HG03045 (cell line): ENCODE data around the gene TCF7L1.
"Not testable (repeated sequence)": the region's sequence is repeated elsewhere in the genome, so short reads cannot be mapped to it uniquely, and the experiment has no call there.

Experiments used
- ATAC-seq: cut with Tn5 transposase; IDR thresholded peaks from one replicate; pipeline ENCODE4 v1.9.1; 2021; ENCODE audit warnings: mild to moderate bottlenecking, moderate library complexity; ENCODE audit not compliant: unreplicated experiment

TCF7L1 gene

DNA sequence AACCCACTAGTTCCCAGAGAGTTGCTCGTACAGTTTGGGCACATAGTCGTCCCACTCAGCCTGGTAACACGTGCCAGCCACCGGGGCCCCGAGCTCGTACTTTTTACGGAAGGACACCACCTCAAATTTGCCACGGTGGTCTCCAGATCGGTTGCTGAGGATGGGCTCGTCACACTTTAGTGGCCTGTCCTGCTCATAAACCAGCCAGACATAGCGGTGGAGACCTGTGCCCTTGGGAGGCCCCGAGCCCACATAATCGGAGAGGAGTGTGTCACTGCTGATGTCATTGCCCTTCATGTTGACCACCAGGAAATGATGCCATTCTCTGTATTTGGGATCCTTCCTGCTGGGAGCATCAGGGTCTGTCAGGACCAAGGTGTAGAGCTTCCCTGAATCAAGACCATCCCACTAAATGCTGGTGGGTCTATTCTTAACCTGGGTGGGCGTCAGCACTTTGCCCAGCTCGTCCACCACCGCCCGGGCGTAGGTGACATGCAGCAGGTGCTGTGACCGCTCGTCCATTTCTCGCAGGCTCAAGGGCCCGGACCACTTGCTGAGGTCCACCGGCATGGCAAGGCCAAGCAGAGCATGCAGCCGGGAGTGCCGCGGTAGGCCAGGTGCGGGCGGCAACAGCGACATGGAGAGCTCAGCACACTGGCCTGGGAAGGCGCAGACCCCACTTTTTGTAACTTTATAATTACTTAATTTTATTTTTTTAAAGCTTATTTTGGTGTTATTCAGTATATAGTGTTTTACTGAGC lies 208.3 kb downstream of the TCF7L1 start:
- no peak for ATAC-seq

DNA sequence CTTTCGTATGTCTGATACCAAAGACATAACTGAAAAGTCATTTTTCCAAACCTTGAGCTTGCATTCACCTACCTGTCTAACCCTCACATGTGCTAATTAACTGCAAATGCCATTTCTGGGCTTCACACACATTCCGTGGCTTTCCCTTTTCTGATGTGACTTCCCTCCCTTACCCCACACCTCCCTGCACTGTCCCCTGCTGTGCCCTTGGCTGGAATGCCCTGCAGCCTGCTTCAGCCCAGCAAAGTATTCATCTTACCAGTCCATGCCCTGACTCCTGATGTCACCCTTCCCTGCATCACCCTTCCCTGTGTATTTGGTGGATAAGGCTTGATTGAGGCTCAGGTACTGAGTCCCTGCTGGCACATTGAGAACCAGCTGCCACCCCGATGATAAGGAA lies 209.0 kb downstream of the TCF7L1 start:
- ATAC-seq: no peak

DNA sequence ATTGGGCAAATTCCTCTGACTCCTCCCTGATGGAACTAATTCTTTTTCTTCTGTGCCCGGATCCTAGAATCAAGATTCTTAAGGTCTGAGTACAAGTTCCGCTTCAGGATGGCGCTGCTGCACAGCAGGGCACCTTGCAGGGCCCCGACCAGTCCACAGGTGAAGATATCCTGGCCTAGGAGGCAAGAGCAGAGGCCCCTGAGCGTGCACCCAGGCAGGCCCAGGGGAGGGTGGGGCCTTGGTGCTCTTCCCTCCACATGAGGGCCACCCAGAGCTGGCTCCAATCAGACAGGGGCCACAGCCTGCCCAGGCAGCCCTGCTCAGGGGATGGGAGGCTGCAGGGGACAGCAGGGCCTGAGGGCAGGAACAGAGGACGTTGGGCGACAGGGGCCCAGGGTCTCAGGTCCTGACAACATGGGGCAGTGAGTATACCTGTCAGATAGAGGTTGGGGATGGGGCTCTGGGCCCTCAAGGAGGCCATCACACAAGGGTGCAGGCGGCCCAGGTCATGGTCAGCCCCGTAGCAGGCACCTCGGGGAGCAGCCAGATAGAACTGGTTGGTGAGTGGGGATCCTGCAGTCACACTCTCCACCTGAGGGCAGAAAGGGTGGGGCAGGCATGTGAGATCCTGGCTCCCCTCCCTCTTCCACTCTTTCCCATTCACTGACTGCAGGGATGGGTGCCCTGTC lies 210.2 kb downstream of the TCF7L1 start:
- not testable (repeated sequence) for ATAC-seq

DNA sequence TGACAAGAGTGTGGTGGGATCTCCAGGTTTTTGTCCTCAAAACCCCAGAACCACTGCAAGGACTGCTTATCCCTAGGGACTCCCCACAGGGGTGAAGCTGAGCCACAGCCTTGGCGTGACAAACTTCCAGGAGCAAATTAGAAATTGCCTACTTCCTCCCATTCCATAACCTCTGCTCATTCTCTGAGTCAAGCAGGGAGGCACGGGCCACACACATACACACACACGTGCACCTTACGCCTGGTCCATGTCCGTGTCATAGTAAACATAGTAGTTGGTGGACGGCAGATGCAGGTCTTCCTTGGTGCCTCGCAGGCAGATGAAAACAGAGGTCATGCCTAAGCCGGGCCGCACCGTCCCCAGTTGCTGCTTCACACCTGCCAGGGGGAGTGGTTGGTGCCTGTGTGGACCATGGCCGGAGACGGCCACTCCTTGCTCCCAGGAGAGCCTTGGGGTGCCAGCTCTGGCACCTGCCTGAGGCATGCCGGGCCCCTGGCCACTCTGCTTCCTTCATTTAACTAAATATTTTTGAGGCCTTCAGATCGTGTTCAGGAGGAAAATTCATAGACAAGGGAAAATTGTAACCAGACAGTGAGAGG lies 211.3 kb downstream of the TCF7L1 start:
- ATAC-seq: no peak

DNA sequence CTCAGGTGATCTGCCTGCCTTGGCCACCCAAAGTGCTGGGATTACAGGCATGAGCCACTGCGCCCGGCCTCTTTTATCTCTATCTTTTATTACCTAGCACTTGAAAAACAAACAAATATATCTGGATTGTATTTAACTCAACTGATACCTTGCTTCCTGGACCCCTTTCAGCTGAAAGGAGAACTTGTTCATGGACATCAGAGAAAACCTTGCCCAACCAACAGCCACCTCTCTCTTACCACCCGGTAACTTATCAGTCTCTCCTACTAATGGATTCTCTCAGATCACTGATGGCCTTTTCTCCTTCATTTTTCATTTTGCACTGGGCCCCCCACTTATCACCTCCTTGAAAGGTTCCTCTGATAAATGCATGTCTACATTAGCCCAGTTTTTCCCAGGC lies 214.4 kb downstream of the TCF7L1 start:
- no peak for ATAC-seq

DNA sequence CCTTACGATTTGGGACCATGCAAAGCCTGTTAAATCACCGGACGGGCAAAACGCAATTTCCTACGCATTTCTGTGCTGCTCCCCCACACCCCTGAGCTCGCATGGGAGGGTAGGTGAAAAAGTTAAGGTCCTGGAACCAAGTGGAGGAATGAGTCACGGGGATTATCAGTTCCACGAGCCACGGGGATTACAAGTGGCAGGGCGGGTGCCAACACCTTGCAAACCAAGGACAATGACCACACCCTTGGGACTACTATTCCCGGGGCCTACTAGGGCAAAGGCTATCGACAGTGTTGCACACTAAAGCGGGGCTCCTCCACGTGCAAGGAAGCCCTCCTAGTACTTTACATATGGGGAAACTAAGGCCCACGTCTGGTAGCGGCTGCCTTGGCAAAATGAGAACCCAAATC lies 220.7 kb downstream of the TCF7L1 start:
- no peak for ATAC-seq

DNA sequence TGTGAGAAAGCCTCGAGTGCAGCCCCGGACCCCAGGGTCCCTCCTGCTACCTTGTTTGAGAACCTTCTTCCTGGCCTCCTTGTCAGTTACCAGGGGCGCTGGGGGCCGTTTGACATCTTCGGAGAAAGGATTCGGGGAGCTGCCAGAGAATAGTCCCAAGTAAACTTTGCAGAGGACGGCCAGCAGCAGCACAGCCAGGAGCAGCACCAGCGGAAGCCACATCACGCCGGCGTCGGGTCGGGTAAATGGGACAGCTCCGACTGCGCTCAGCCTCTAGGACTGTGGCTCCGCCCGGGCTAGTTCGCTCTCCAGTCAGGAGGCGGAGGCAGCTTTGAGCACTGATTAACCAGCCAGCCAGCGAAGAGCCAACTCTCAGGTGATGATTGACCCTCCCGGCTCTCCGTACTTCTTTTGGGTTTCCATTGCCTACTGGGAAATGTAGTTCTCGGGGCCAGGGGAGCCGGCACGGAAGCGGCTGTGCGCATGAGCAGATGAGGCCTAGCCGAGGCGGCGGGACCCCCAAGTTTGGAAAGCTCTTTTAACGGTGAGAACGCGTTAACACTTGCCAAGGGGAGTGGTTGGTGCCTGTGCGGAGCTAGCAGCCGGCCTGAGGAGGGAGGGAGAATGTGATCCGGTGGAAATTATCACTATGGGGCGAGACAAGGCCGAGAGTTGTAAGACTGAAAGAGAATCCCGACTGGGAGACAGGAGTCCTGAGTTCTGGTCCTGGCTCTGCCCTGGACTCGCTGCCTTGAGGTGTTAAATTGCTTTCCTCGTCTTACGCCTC lies 221.3 kb downstream of the TCF7L1 start, which contains the start of the genes ELMOD3 and RETSAT:
TSS of gene ELMOD3 (plus strand) at position 484 of the 787 bp plus-strand sequence. CDS start 2,430 bp downstream, outside the sequence.
TSS of gene RETSAT (minus strand) at position 243 of the 787 bp plus-strand sequence. CDS start at position 222, 21 bp downstream.
- peak; percentile 96 for ATAC-seq

DNA sequence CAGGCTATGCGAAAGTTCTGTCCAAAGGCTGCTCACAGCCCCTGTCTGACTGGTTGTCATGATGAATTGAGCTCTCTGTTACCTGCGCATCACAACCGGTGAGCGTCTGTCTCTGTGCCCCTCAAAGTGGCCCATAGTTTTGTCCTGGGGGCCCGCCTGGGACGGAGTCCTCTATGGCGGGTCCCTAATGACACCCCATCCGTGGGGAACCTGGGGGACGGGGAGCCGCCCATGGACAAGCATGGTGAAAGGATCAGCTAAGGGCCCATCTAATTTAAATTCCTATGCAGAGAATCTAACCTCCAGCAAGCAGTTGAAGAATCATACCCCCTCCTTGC lies 221.8 kb downstream of the TCF7L1 start:
- peak; percentile 6 for ATAC-seq

DNA sequence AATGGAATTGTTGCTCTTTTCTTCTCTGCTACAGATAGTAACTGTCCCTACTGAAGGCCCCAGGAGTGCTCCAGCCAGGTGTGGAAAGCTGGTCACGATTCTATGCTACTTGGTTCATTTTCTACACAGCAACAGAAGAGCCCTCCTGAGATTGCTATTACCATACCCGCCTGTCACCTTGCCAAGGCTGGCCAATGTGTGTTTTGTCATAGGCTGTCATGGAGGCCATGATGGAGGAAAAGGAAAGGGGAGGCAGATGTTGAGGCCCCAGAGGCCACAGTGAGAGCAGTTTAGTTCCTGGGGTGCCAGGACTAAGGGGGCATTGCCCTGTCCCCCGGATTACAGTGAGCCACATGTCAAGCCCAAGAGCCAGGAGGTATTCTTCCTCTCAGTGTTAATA lies 222.3 kb downstream of the TCF7L1 start:
- no peak for ATAC-seq

DNA sequence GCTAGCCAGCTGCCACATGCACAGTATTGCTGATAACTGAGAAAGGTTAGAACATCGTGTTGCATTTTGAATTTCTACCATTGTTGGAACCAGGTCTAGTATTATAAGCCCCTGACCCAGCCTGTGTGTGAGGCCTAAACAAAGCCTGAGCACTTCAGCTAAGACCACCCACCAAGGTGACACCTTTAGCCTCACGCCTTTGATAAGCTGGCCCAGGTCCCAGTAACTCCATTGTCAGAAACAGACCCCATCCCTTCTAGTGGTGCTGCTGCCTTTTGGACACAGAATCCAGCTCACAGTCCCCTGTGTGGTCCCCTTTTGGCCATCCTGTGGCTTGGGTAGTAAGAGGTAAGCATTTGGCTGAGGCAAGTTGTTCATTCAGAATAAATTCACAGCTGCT lies 223.0 kb downstream of the TCF7L1 start:
- ATAC-seq: no peak

DNA sequence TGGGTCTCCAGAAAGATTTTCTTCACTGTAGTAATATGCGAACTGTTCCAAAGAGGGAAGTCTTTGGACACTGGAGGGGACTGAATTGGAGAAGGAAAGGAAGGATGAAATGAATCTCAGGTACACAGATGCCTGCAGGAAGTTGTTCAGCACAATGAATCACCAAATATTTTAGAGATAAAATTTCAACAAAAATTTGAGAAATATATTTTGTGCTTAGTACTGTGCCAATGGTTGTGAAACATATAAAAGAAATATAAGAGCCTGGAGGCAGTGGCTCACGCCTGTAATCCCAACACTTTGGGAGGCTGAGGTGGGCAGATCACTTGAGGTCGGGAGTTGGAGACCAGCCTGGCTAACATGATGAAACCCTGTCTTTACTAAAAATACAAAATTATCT lies 224.5 kb downstream of the TCF7L1 start:
- no peak for ATAC-seq
